DND-41 (cell line): ENCODE data around the gene ARV1.

ENCODE experiments used
- ATAC-seq: fragments of 200-7000 bp; cut with Tn5 transposase; 3 replicates; pipeline ENCODE4 v1.9.1; 2021; ENCODE audit warnings: low read depth; ENCODE audit not compliant: insufficient read depth
- DNase-seq: peaks from one replicate; pipeline ENCODE4 v3.0.0-alpha.2; 2020
- H2AFZ ChIP-seq: 2 replicates; pipeline ENCODE4 v1.6.0; 2012; ENCODE audit warnings: low read depth, low read length
- H3K27ac ChIP-seq: 2 replicates; pipeline ENCODE4 v1.5.1; 2012; ENCODE audit warnings: low read length, inconsistent platforms
- H3K27me3 ChIP-seq: fragments of 200-600 bp; sonication (generic); 2 replicates; pipeline ENCODE4 v1.6.0; 2012; ENCODE audit warnings: low read length, mild to moderate bottlenecking, inconsistent platforms; ENCODE audit not compliant: insufficient read depth, poor library complexity
- H3K36me3 ChIP-seq: 2 replicates; pipeline ENCODE4 v1.5.1; 2012; ENCODE audit warnings: low read length, inconsistent platforms; ENCODE audit not compliant: insufficient read depth
- H3K4me1 ChIP-seq: 2 replicates; pipeline ENCODE4 v1.5.1; 2012; ENCODE audit warnings: mild to moderate bottlenecking, low read length; ENCODE audit not compliant: insufficient read depth
- H3K4me2 ChIP-seq: 2 replicates; pipeline ENCODE4 v1.6.0; 2012; ENCODE audit warnings: mild to moderate bottlenecking, moderate library complexity, low read length, inconsistent platforms; ENCODE audit not compliant: insufficient read depth
- H3K4me3 ChIP-seq, 2 experiments: fragments of 200-600 bp in 1 of 2; shearing (Covaris generic) in 1 of 2; 2 replicates each; pipeline ENCODE4 v1.5.1; 2012 to 2016; ENCODE audit warnings: inconsistent platforms in 2 of 2, low read length in 2 of 2, mild to moderate bottlenecking in 2 of 2, low read depth in 1 of 2, moderate library complexity in 1 of 2
- H3K79me2 ChIP-seq: 2 replicates; pipeline ENCODE4 v1.6.0; 2012; ENCODE audit warnings: low read length, inconsistent platforms; ENCODE audit not compliant: insufficient read depth
- H3K9ac ChIP-seq: 2 replicates; pipeline ENCODE4 v1.6.0; 2012; ENCODE audit warnings: low read depth, mild to moderate bottlenecking, inconsistent platforms, low read length, moderate library complexity
- H3K9me3 ChIP-seq: 2 replicates; pipeline ENCODE4 v1.5.1; 2012; ENCODE audit warnings: low read length, moderate library complexity, mild to moderate bottlenecking, inconsistent platforms; ENCODE audit not compliant: insufficient read depth, severe bottlenecking
- H4K20me1 ChIP-seq: 2 replicates; pipeline ENCODE4 v1.6.0; 2012; ENCODE audit warnings: low read length; ENCODE audit not compliant: insufficient read depth
- EZH2 ChIP-seq: IDR thresholded peaks from 3 replicates; pipeline ENCODE4 v1.6.1; 2012; ENCODE audit warnings: borderline replicate concordance, low read depth, mild to moderate bottlenecking, moderate library complexity, low read length, inconsistent platforms; ENCODE audit not compliant: severe bottlenecking
- TF ChIP-seq, protein P1 (sequence below): IDR thresholded peaks from 2 replicates; pipeline ENCODE4 v1.5.1; 2012; ENCODE audit warnings: borderline replicate concordance, low read length, moderate library complexity, mild to moderate bottlenecking; ENCODE audit not compliant: poor library complexity, severe bottlenecking; ENCODE audit errors: extremely low read depth

ARV1 gene

DNA sequence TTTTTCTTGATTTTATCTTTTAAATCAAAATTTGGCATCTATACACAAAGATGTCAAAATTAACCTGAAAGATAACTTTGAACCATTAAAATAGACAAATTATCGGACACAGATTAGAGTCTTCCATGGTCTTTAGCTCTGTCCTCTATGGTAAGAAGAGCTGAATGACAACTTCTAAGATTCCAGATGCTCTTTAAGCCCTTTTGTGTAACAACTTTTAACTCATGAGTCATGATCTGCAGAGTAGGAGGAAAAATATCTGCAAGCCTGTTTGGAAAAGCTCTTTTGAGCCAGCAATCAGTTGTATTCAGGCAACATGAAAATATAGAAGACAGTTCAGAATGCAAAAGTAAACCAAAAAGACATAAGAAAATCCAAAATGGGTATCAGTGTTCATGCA, 38.0 kb upstream of the ARV1 start:
- TF ChIP-seq EZH2: no peak
- TF ChIP-seq, protein P1, sequence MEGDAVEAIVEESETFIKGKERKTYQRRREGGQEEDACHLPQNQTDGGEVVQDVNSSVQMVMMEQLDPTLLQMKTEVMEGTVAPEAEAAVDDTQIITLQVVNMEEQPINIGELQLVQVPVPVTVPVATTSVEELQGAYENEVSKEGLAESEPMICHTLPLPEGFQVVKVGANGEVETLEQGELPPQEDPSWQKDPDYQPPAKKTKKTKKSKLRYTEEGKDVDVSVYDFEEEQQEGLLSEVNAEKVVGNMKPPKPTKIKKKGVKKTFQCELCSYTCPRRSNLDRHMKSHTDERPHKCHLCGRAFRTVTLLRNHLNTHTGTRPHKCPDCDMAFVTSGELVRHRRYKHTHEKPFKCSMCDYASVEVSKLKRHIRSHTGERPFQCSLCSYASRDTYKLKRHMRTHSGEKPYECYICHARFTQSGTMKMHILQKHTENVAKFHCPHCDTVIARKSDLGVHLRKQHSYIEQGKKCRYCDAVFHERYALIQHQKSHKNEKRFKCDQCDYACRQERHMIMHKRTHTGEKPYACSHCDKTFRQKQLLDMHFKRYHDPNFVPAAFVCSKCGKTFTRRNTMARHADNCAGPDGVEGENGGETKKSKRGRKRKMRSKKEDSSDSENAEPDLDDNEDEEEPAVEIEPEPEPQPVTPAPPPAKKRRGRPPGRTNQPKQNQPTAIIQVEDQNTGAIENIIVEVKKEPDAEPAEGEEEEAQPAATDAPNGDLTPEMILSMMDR: no peak
- ATAC-seq (no peak), DNase-seq (no peak)
- H3K9ac ChIP-seq: no peak overlapping the region
- no peaks in the 10 kb centered on the region for H4K20me1 ChIP-seq
- no peaks in the 10 kb centered on the region for H3K4me1 ChIP-seq
- H3K4me2 ChIP-seq: no peak overlapping the region
- H3K27ac ChIP-seq: no peak overlapping the region
- H3K27me3 ChIP-seq: no peaks in the 10 kb centered on the region
- H3K79me2 ChIP-seq: no peaks in the 10 kb centered on the region
- no peak overlapping the region for H3K4me3 ChIP-seq
- H3K36me3 ChIP-seq: peaks cover 35% of the 10 kb centered on the region
- H3K9me3 ChIP-seq: no peaks in the 10 kb centered on the region
- no peak overlapping the region for H2AFZ ChIP-seq

DNA sequence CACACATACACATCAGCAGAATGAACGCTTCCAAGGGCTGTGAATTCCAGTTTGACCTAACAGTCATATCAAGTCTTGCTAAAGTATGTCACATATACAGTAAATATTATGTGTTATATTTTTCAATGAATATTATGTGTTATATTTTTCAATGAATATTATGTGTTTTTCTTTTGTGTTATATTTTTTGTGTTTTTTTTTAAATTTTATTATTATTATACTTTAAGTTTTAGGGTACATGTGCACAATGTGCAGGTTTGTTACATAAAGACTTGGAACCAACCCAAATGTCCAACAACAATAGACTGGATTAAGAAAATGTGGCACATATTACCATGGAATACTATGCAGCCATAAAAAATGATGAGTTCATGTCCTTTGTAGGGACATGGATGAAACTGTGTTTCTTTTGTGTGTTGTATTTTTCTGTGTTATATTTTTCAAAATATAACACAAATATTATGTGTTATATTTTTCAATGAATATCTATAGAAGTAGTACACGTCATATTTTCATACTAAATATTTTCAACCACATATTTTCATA, 35.8 kb upstream of the ARV1 start:
- peaks cover 32% of the 10 kb centered on the region for H3K36me3 ChIP-seq
- H3K79me2 ChIP-seq: no peaks in the 10 kb centered on the region
- H4K20me1 ChIP-seq: no peaks in the 10 kb centered on the region; the same call in 1 of the 2 replicates
- no peaks in the 10 kb centered on the region for H3K9me3 ChIP-seq
- no peak for ATAC-seq
- no peak for TF ChIP-seq EZH2
- TF ChIP-seq, protein P1: no peak
- no peak overlapping the region for H3K9ac ChIP-seq
- no peak overlapping the region for H3K27ac ChIP-seq
- H3K4me1 ChIP-seq: no peaks in the 10 kb centered on the region
- no peak for DNase-seq
- no peaks in the 10 kb centered on the region for H3K27me3 ChIP-seq
- H2AFZ ChIP-seq: no peak overlapping the region
- H3K4me3 ChIP-seq: no peak overlapping the region
- no peak overlapping the region for H3K4me2 ChIP-seq

DNA sequence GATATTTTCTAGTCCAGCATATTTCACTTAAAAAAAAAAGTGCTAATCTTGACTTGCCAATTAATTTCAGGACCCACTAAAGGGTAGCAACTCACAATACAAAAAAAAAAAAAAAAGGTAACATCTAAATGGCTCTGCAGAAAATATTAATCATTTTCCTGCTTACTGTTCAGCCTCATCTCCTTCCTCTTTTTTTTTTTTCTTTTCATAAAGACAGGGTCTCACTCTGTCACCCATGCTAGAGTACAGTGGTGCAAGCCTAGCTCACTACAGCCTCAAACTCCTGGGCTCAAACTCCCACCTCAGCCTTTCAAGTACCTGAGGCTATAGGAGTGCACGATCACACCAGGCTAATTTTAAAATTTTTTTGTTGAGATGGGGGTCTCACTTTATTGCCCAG, 30.6 kb upstream of the ARV1 start:
- H3K9me3 ChIP-seq: no peaks in the 10 kb centered on the region

More for the DNA sequence above, 30.6 kb upstream of the ARV1 start:
- TF ChIP-seq, protein P1: no peak
- TF ChIP-seq EZH2: no peak
- no peaks in the 10 kb centered on the region for H3K27me3 ChIP-seq
- H4K20me1 ChIP-seq: no peaks in the 10 kb centered on the region; the same call in 1 of the 2 replicates
- no peak overlapping the region for H3K4me2 ChIP-seq
- no peak overlapping the region for H2AFZ ChIP-seq
- ATAC-seq: no peak
- H3K79me2 ChIP-seq: no peaks in the 10 kb centered on the region
- no peak overlapping the region for H3K4me3 ChIP-seq
- no peak overlapping the region for H3K27ac ChIP-seq
- no peaks in the 10 kb centered on the region for H3K4me1 ChIP-seq
- peaks cover 35% of the 10 kb centered on the region for H3K36me3 ChIP-seq
- H3K9ac ChIP-seq: no peak overlapping the region
- no peak for DNase-seq
